Transverse colon (tissue), 4 donors: ENCODE data around the gene TGM1.

Experiments used
- EP300 ChIP-seq: sonication (generic); formaldehyde crosslinking; IDR thresholded peaks from one replicate; pipeline ENCODE4 v1.6.1; 2017; ENCODE audit warnings: antibody characterized with exemption, low read depth
- POLR2A ChIP-seq: fragments of 450-650 bp; IDR thresholded peaks from one replicate; pipeline ENCODE4 v1.6.1; 2016; ENCODE audit warnings: antibody characterized with exemption, mild to moderate bottlenecking, moderate library complexity
- POLR2AphosphoS5 ChIP-seq, 3 donors: sonication (generic); formaldehyde crosslinking; IDR thresholded peaks; one replicate each; pipeline ENCODE4 v1.6.1; 2016; ENCODE audit warnings: antibody characterized with exemption in 3 of 3
- TF ChIP-seq, protein P1 (sequence below), 5 experiments: fragments of 200-600 bp in 3 of 5; fragments of 450-650 bp in 2 of 5; sonication (generic) in 3 of 5; IDR thresholded peaks; 1 replicate in 2 of 5; 2 replicates in 3 of 5; pipeline ENCODE4 v1.5.1; 2016 to 2017; ENCODE audit warnings: antibody characterized with exemption in 5 of 5, inconsistent platforms in 3 of 5, mild to moderate bottlenecking in 2 of 5, moderate library complexity in 1 of 5

DNA sequence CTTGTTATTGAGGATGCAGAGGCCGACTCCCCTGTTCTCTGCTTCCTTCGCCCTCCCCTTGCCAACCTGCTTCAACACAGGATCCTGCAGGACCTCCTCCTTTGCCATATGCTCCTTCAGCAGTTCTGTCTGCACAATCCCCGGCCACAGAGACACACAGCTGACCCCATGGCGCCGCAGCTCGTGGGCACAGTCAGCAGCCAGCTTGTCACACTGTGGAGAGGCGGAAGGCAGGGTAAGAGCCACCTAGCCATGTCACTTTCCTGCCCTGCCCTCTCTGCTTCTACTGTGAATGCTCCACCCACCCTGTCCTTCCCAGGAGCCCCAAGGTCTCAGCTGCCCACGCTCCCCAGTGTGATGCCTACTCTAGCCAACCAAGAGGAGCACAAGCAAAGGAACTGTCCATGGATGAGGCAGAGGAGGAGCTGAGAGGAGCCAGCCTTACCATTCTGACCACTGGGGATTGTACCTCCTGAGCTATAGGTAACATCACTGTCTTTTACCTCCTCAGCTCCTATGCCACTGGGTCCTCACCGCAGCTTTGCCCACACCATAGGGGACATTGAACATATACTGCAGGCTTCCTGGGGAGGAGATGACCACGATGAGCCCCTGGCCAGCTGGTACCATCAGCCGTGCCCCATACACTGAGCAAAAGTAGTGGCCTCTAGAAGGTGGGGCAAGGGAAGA lies 29.3 kb upstream of the TGM1 start:
- TF ChIP-seq POLR2AphosphoS5 (IDR thresholded peaks at IDR 0.05) (no peak), POLR2A (no peak), EP300 (no peak)
- TF ChIP-seq, protein P1, sequence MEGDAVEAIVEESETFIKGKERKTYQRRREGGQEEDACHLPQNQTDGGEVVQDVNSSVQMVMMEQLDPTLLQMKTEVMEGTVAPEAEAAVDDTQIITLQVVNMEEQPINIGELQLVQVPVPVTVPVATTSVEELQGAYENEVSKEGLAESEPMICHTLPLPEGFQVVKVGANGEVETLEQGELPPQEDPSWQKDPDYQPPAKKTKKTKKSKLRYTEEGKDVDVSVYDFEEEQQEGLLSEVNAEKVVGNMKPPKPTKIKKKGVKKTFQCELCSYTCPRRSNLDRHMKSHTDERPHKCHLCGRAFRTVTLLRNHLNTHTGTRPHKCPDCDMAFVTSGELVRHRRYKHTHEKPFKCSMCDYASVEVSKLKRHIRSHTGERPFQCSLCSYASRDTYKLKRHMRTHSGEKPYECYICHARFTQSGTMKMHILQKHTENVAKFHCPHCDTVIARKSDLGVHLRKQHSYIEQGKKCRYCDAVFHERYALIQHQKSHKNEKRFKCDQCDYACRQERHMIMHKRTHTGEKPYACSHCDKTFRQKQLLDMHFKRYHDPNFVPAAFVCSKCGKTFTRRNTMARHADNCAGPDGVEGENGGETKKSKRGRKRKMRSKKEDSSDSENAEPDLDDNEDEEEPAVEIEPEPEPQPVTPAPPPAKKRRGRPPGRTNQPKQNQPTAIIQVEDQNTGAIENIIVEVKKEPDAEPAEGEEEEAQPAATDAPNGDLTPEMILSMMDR (IDR thresholded peaks at IDR 0.05) = no peak
